ENCODE results near the gene UBR3.
"Not testable (repeated sequence)": the region's sequence is repeated elsewhere in the genome, so short reads cannot be mapped to it uniquely, and the experiment has no call there.

UBR3 gene

GRCh38 chr2:169910109-169910799 lies 83.0 kb downstream of the UBR3 start:
- TF ChIP-seq CTCF (conservative IDR thresholded peaks at IDR 0.05) (no peak), ZFX (IDR thresholded peaks at IDR 0.05) (no peak)
- H3K27ac ChIP-seq = no peak overlapping the region

GRCh38 chr2:169911119-169911518 lies 83.9 kb downstream of the UBR3 start:
- TF ChIP-seq CTCF (conservative IDR thresholded peaks at IDR 0.05) (no peak), ZFX (IDR thresholded peaks at IDR 0.05) (no peak)
- H3K27ac ChIP-seq = no peak overlapping the region

- no peak overlapping the region for H3K27ac ChIP-seq
- TF ChIP-seq CTCF (conservative IDR thresholded peaks at IDR 0.05) = no peak
- no peak for TF ChIP-seq ZFX (IDR thresholded peaks at IDR 0.05)
Measured at GRCh38 chr2:169916623-169917022, 89.4 kb downstream of the UBR3 start.

GRCh38 chr2:169923977-169924376 lies 96.7 kb downstream of the UBR3 start:
- H3K27ac ChIP-seq = no peak overlapping the region
- TF ChIP-seq ZFX (IDR thresholded peaks at IDR 0.05) (no peak), CTCF (conservative IDR thresholded peaks at IDR 0.05) (no peak)

GRCh38 chr2:169925968-169926367 lies 98.7 kb downstream of the UBR3 start:
- no peak overlapping the region for H3K27ac ChIP-seq

GRCh38 chr2:169928463-169928864 lies 101.2 kb downstream of the UBR3 start:
- TF ChIP-seq ZFX (IDR thresholded peaks at IDR 0.05) = no peak
- peak; percentile 78 for TF ChIP-seq CTCF (conservative IDR thresholded peaks at IDR 0.05)
- H3K27ac ChIP-seq = no peak overlapping the region

More at GRCh38 chr2:169925968-169926367, 98.7 kb downstream of the UBR3 start:
- TF ChIP-seq ZFX (IDR thresholded peaks at IDR 0.05) (no peak), CTCF (conservative IDR thresholded peaks at IDR 0.05) (no peak)

- TF ChIP-seq CTCF (conservative IDR thresholded peaks at IDR 0.05) = peak; percentile 92
- TF ChIP-seq ZFX (IDR thresholded peaks at IDR 0.05) = no peak
- no peak overlapping the region for H3K27ac ChIP-seq
Measured at GRCh38 chr2:169933124-169933711, 106.0 kb downstream of the UBR3 start.

GRCh38 chr2:169936652-169937051 lies 109.4 kb downstream of the UBR3 start:
- H3K27ac ChIP-seq = not testable (repeated sequence)

All from C4-2B (cell line).